KMS-11 (cell line): Measurements from ENCODE around the gene ANK3.

Experiments used
- H2AFZ ChIP-seq: fragments of 200-600 bp; sonication (generic); 2 replicates; pipeline ENCODE4 v1.6.1; 2016; ENCODE audit warnings: antibody characterized with exemption, mixed run types, low read depth
- H3K27ac ChIP-seq: fragments of 200-600 bp; sonication (generic); 2 replicates; pipeline ENCODE4 v1.6.1; 2016; ENCODE audit warnings: mild to moderate bottlenecking, mixed run types
- H3K27me3 ChIP-seq: fragments of 200-600 bp; sonication (generic); 2 replicates; pipeline ENCODE4 v1.6.1; 2017; ENCODE audit warnings: mild to moderate bottlenecking, low read depth, mixed run types, moderate library complexity; ENCODE audit not compliant: insufficient read depth
- H3K36me3 ChIP-seq: fragments of 200-600 bp; sonication (generic); 2 replicates; pipeline ENCODE4 v1.6.1; 2017; ENCODE audit warnings: mild to moderate bottlenecking, mixed run types; ENCODE audit not compliant: insufficient read depth
- H3K4me1 ChIP-seq: fragments of 200-600 bp; sonication (generic); 2 replicates; pipeline ENCODE4 v1.6.1; 2016; ENCODE audit warnings: mild to moderate bottlenecking, low read depth, mixed run types; ENCODE audit not compliant: poor library complexity, severe bottlenecking
- H3K4me2 ChIP-seq: fragments of 200-600 bp; sonication (generic); 2 replicates; pipeline ENCODE4 v1.7.0; 2016; ENCODE audit warnings: mild to moderate bottlenecking, mixed run types
- H3K4me3 ChIP-seq: fragments of 200-600 bp; sonication (generic); IDR thresholded peaks from 2 replicates; pipeline ENCODE4 v1.6.1; 2017; ENCODE audit warnings: low read depth, low read length, mixed read lengths; ENCODE audit not compliant: insufficient read depth
- H3K79me2 ChIP-seq: fragments of 200-600 bp; sonication (generic); 2 replicates; pipeline ENCODE4 v1.6.1; 2016; ENCODE audit warnings: low read depth, mixed run types; ENCODE audit not compliant: insufficient read depth
- H3K9ac ChIP-seq: fragments of 200-600 bp; sonication (generic); 2 replicates; pipeline ENCODE4 v1.6.1; 2016; ENCODE audit warnings: mild to moderate bottlenecking, mixed run types
- H4K20me1 ChIP-seq: fragments of 200-600 bp; sonication (generic); 2 replicates; pipeline ENCODE4 v1.6.1; 2016; ENCODE audit warnings: mild to moderate bottlenecking, mixed run types; ENCODE audit not compliant: insufficient read depth
- TF ChIP-seq, protein P1 (sequence below): fragments of 200-600 bp; sonication (generic); conservative IDR thresholded peaks from 2 replicates; pipeline ENCODE4 v1.6.1; 2017; ENCODE audit warnings: low read depth, mild to moderate bottlenecking, antibody characterized with exemption, low read length, moderate library complexity, mixed read lengths

Gene ANK3

DNA sequence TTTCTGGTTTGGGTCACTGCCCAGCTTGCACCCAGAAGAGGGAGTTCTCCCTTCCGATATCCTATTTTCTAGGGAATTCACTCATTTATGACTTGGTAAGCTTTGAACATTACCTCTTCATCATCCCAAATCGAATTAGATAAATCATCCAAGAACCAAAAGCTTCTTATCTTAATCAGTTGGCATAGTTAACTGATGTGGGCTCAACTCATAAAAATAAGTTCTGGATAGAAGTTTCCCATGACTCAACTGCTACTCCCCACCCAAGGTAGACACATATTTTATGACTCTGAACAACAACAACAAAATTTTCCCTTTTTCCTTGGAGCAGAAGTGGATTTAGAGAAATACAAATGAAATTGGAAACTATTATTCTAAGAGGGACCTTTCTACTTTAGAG lies 380.4 kb downstream of the ANK3 start:
- Histone ChIP-seq H3K4me2 (no peak overlapping the region), H2AFZ (no peak overlapping the region), H3K27me3 (no peaks in the 10 kb centered on the region), H3K4me3 (no peak overlapping the region), H4K20me1 (no peaks in the 10 kb centered on the region), H3K79me2 (no peaks in the 10 kb centered on the region), H3K36me3 (no peaks in the 10 kb centered on the region), H3K27ac (no peak overlapping the region), H3K9ac (no peak overlapping the region), H3K4me1 (no peaks in the 10 kb centered on the region)
- TF ChIP-seq, protein P1, sequence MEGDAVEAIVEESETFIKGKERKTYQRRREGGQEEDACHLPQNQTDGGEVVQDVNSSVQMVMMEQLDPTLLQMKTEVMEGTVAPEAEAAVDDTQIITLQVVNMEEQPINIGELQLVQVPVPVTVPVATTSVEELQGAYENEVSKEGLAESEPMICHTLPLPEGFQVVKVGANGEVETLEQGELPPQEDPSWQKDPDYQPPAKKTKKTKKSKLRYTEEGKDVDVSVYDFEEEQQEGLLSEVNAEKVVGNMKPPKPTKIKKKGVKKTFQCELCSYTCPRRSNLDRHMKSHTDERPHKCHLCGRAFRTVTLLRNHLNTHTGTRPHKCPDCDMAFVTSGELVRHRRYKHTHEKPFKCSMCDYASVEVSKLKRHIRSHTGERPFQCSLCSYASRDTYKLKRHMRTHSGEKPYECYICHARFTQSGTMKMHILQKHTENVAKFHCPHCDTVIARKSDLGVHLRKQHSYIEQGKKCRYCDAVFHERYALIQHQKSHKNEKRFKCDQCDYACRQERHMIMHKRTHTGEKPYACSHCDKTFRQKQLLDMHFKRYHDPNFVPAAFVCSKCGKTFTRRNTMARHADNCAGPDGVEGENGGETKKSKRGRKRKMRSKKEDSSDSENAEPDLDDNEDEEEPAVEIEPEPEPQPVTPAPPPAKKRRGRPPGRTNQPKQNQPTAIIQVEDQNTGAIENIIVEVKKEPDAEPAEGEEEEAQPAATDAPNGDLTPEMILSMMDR = no peak

GRCh38 chr10:60008816-60009215 lies 380.9 kb downstream of the ANK3 start:
- H3K9ac ChIP-seq = no peak overlapping the region
- no peak overlapping the region for H3K4me3 ChIP-seq
- H3K4me1 ChIP-seq = no peaks in the 10 kb centered on the region
- TF ChIP-seq, protein P1 = no peak
- no peaks in the 10 kb centered on the region for H3K27me3 ChIP-seq
- no peak overlapping the region for H3K27ac ChIP-seq
- no peaks in the 10 kb centered on the region for H3K79me2 ChIP-seq
- no peak overlapping the region for H2AFZ ChIP-seq
- no peak overlapping the region for H3K4me2 ChIP-seq
- H4K20me1 ChIP-seq = no peaks in the 10 kb centered on the region
- no peaks in the 10 kb centered on the region for H3K36me3 ChIP-seq

GRCh38 chr10:60006062-60006461 lies 383.6 kb downstream of the ANK3 start:
- Histone ChIP-seq H3K4me2 (no peak overlapping the region), H4K20me1 (no peaks in the 10 kb centered on the region), H3K4me3 (no peak overlapping the region), H3K27ac (no peak overlapping the region), H3K4me1 (no peaks in the 10 kb centered on the region), H3K27me3 (no peaks in the 10 kb centered on the region), H3K36me3 (no peaks in the 10 kb centered on the region), H3K79me2 (no peaks in the 10 kb centered on the region), H3K9ac (no peak overlapping the region), H2AFZ (no peak overlapping the region)
- TF ChIP-seq, protein P1 = no peak

GRCh38 chr10:60003651-60004523 lies 385.8 kb downstream of the ANK3 start:
- Histone ChIP-seq H3K27me3 (no peaks in the 10 kb centered on the region), H3K79me2 (no peaks in the 10 kb centered on the region), H3K9ac (no peak overlapping the region), H3K4me2 (no peak overlapping the region), H3K4me3 (no peak overlapping the region), H2AFZ (no peak overlapping the region), H3K36me3 (no peaks in the 10 kb centered on the region), H3K4me1 (no peaks in the 10 kb centered on the region), H3K27ac (no peak overlapping the region), H4K20me1 (no peaks in the 10 kb centered on the region)
- TF ChIP-seq, protein P1 = no peak
